ENCODE data around the gene FCRL3. TPM values are rescaled to one million over a fixed set of nuclear protein-coding genes. Genes with fewer than 3 reads are reported as not detected.

FCRL3 gene
- total and polyA plus RNA-seq, 2 of the 8 experiments (the other 6 are each of a cell fraction or from before 2014, with no cell fraction given): not detected

DNA sequence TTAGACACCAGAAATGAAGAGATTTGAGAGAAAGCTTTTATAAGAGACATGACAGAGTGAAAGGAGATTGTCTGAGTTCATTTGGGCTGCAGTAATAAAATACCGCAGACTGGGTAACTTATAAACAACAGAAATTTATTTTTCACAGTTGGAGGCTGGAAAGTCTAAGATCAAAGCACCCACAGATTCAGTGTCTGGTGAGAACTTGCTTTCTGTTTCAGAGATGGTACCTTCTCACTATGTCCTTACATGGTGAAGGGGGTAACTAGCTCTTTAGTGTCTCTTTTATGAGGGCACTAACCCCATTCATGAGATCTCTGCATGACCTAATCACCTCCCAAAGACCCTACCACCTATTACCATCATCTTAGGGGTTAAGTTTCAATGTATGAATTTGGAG is 71.8 kb downstream of the FCRL3 start:
- Histone ChIP-seq H3K9ac (replicated peaks in 1 of 4; ENCODE audit: extremely low read depth in 1 of 4, low read depth in 3 of 4, low read length in 3 of 4) (no peak overlapping the region), H2AFZ (ENCODE audit: low read length) (no peak overlapping the region), H4K20me1 (replicated peaks in 1 of 2; ENCODE audit: control insufficient read depth in 1 of 2, insufficient read depth in 2 of 2, low read length in 2 of 2) (no peaks in the 10 kb centered on the region), H3K4me1 (replicated peaks in 1 of 4; ENCODE audit: control insufficient read depth in 3 of 4, insufficient read depth in 4 of 4, low read length in 3 of 4) (no peaks in the 10 kb centered on the region; a peak in 1 of 7 replicates), H3K4ac (replicated peaks; ENCODE audit: insufficient read length, low read depth, low read length) (no peak overlapping the region), H2BK120ac (replicated peaks; ENCODE audit: low read depth, low read length) (no peak overlapping the region), H3K23ac (ENCODE audit: insufficient read length) (no peak overlapping the region), H2BK15ac (ENCODE audit: low read length) (no peak overlapping the region), H3K27ac (ENCODE audit: low read depth, low read length) (no peak overlapping the region), H3K56ac (replicated peaks; ENCODE audit: insufficient read length, low read depth, low read length) (no peak overlapping the region), H3K23me2 (ENCODE audit: low read depth, low read length) (no peaks in the 10 kb centered on the region), H3K18ac (ENCODE audit: extremely low read depth, low read length) (no peak overlapping the region), H3K9me3 (ENCODE audit: insufficient read depth in 2 of 2, low read depth in 1 of 2, low read length in 1 of 2) (no peaks in the 10 kb centered on the region), H3K4me3 (ENCODE audit: extremely low read depth in 1 of 4, insufficient read depth in 2 of 4, low read depth in 3 of 4, low read length in 4 of 4) (no peak overlapping the region), H3K79me2 (ENCODE audit: control insufficient read depth in 1 of 2, insufficient read depth in 2 of 2, low read length in 2 of 2) (no peaks in the 10 kb centered on the region), H4K8ac (ENCODE audit: extremely low read depth, insufficient read depth, low read length) (no peak overlapping the region), H3K4me2 (ENCODE audit: insufficient read depth in 1 of 2, low read depth in 2 of 2, low read length in 2 of 2) (no peak overlapping the region), H3K27me3 (replicated peaks in 1 of 4; ENCODE audit: control insufficient read depth in 3 of 4, extremely low read depth in 1 of 4, insufficient read depth in 3 of 4, low read length in 3 of 4) (no peaks in the 10 kb centered on the region), H3K14ac (ENCODE audit: insufficient read length) (no peak overlapping the region), H2BK5ac (ENCODE audit: low read depth, low read length) (no peak overlapping the region), H3K36me3 (ENCODE audit: control insufficient read depth in 2 of 4, insufficient read depth in 4 of 4, low read length in 3 of 4) (no peaks in the 10 kb centered on the region), H2BK12ac (ENCODE audit: low read depth, low read length) (no peak overlapping the region), H4K5ac (ENCODE audit: insufficient read length, low read depth, low read length) (no peak overlapping the region), H4K91ac (replicated peaks; ENCODE audit: insufficient read length, low read length) (no peak overlapping the region), H3K79me1 (ENCODE audit: low read depth, low read length) (no peaks in the 10 kb centered on the region), H2BK20ac (ENCODE audit: low read length) (no peak overlapping the region), H2AK5ac (ENCODE audit: low read depth, low read length) (no peak overlapping the region)
- DNase-seq (ENCODE audit: low read depth in 1 of 2, low spot score in 2 of 2): no peak
- ChIA-PET POLR2A (ENCODE audit: partially characterized antibody) (no interaction called here), CTCF (ENCODE audit: partially characterized antibody) (no interaction called here)
- FAIRE-seq: no peak
- 93% methylated on average over 1 of the region's 1 CpG; no CpG with 5 or more reads in 1 of the 2 experiments for WGBS, 2 experiments (ENCODE audit: extremely low coverage in 1 of 2, insufficient coverage in 1 of 2, insufficient read length in 1 of 2, insufficient replicate concordance in 2 of 2, low coverage in 1 of 2, low lambda C conversion rate in 2 of 2, missing lambda C conversion rate in 1 of 2)
- TF ChIP-seq TBP (IDR thresholded peaks at IDR 0.05; ENCODE audit: low read depth, low read length) (no peak), KDM5A (IDR thresholded peaks at IDR 0.05; ENCODE audit: low read length) (no peak), TCF12 (IDR thresholded peaks at IDR 0.05; ENCODE audit: low read depth, low read length) (no peak), RNF2 (IDR thresholded peaks at IDR 0.05; ENCODE audit: borderline replicate concordance, low read depth, low read length, missing control alignments, poor library complexity, severe bottlenecking) (no peak), SIRT6 (IDR thresholded peaks at IDR 0.05; ENCODE audit: low read length) (no peak), SUZ12 (IDR thresholded peaks at IDR 0.05; ENCODE audit: low read length) (no peak), KDM1A (IDR thresholded peaks at IDR 0.05; ENCODE audit: borderline replicate concordance, low read length) (no peak), NANOG (IDR thresholded peaks at IDR 0.05; ENCODE audit: insufficient read depth, low read depth, low read length, poor library complexity, severe bottlenecking) (no peak), CTBP2 (IDR thresholded peaks at IDR 0.05; ENCODE audit: borderline replicate concordance, insufficient read depth, insufficient read length, low read length) (no peak), MAFK (IDR thresholded peaks at IDR 0.05; ENCODE audit: low read depth, low read length) (no peak), HDAC2 (IDR thresholded peaks at IDR 0.05; ENCODE audit: borderline replicate concordance in 1 of 2, low read depth in 2 of 2, low read length in 2 of 2) (no peak), RBBP5 (IDR thresholded peaks at IDR 0.05; ENCODE audit: borderline replicate concordance, low read depth, low read length) (no peak)
